WTC11 (cell line): Measurements from ENCODE around the gene SSB. TPM values are rescaled to one million over a fixed set of nuclear protein-coding genes. Genes with fewer than 3 reads are reported as not detected.

Experiments
- ATAC-seq: fragments of 200-7000 bp; cut with Tn5 transposase; 2 replicates; pipeline ENCODE4 v1.10.0; 2021; ENCODE audit warnings: mild to moderate bottlenecking, moderate library complexity
- CTCF ChIA-PET: fragments of 300-600 bp; sonication (Branson Sonifier 250); formaldehyde crosslinking; loops from one replicate; lab custom pipeline; 2021; ENCODE audit warnings: antibody characterized with exemption; lab: Charles Lee
- POLR2A ChIA-PET: fragments of 350-600 bp; sonication (Branson Sonifier 250); formaldehyde crosslinking; loops from one replicate; lab custom pipeline; 2021; ENCODE audit warnings: antibody characterized with exemption; lab: Charles Lee
- DNase-seq: peaks from one replicate; pipeline ENCODE4 v3.0.0; 2021; ENCODE audit warnings: low spot score
- H3K27ac Mint-ChIP-seq: 2 replicates; pipeline ENCODE4 v1.8.0; 2021; ENCODE audit warnings: mixed read lengths
- H3K27me3 Mint-ChIP-seq: 2 replicates; pipeline ENCODE4 v1.8.0; 2021; ENCODE audit warnings: low read depth, mild to moderate bottlenecking, moderate library complexity, mixed read lengths
- H3K36me3 Mint-ChIP-seq: 2 replicates; pipeline ENCODE4 v1.8.0; 2021; ENCODE audit warnings: mixed read lengths
- H3K4me1 Mint-ChIP-seq: 2 replicates; pipeline ENCODE4 v1.8.0; 2022; ENCODE audit warnings: mixed read lengths
- H3K4me3 Mint-ChIP-seq: 2 replicates; pipeline ENCODE4 v1.8.0; 2021; ENCODE audit warnings: mild to moderate bottlenecking, moderate library complexity, mixed read lengths
- H3K9me3 Mint-ChIP-seq: 2 replicates; pipeline ENCODE4 v1.8.0; 2021; ENCODE audit warnings: mixed read lengths
- AR ChIP-seq: fragments of 250-450 bp; sonication (Bioruptor Pico); IDR thresholded peaks from 2 replicates; pipeline ENCODE4 v1.9.0; 2021; ENCODE audit warnings: mild to moderate bottlenecking
- ESRRA ChIP-seq: sonication (generic); formaldehyde crosslinking; IDR thresholded peaks from 2 replicates; pipeline ENCODE4 v1.8.1; 2022; ENCODE audit warnings: mild to moderate bottlenecking, missing genetic modification reagents, borderline replicate concordance
- ETV6 ChIP-seq: sonication (generic); formaldehyde crosslinking; IDR thresholded peaks from 2 replicates; pipeline ENCODE4 v1.8.1; 2022; ENCODE audit warnings: mild to moderate bottlenecking, missing genetic modification reagents
- IRF1 ChIP-seq: sonication (generic); formaldehyde crosslinking; IDR thresholded peaks from 2 replicates; pipeline ENCODE4 v1.8.0; 2023; ENCODE audit warnings: missing genetic modification reagents
- MXD4 ChIP-seq: fragments of 250-450 bp; sonication (Bioruptor Pico); IDR thresholded peaks from 2 replicates; pipeline ENCODE4 v1.8.0; 2021; ENCODE audit warnings: mild to moderate bottlenecking, moderate library complexity, borderline replicate concordance
- NFATC4 ChIP-seq: fragments of 250-450 bp; sonication (Bioruptor Pico); IDR thresholded peaks from 2 replicates; pipeline ENCODE4 v1.9.0; 2021; ENCODE audit warnings: mild to moderate bottlenecking
- SMAD4 ChIP-seq: sonication (generic); formaldehyde crosslinking; IDR thresholded peaks from 2 replicates; pipeline ENCODE4 v1.8.0; 2022; ENCODE audit warnings: mild to moderate bottlenecking, missing genetic modification reagents
- TEAD1 ChIP-seq: sonication (generic); formaldehyde crosslinking; IDR thresholded peaks from 2 replicates; pipeline ENCODE4 v1.8.0; 2022; ENCODE audit warnings: mild to moderate bottlenecking, missing genetic modification reagents
- ZBTB21 ChIP-seq: sonication (generic); formaldehyde crosslinking; IDR thresholded peaks from 2 replicates; pipeline ENCODE4 v1.8.1; 2023; ENCODE audit warnings: mild to moderate bottlenecking, missing genetic modification reagents, borderline replicate concordance
- ZNF219 ChIP-seq: sonication (generic); formaldehyde crosslinking; IDR thresholded peaks from 2 replicates; pipeline ENCODE4 v1.8.0; 2023; ENCODE audit warnings: missing genetic modification reagents, mild to moderate bottlenecking, borderline replicate concordance
- ZNF317 ChIP-seq: sonication (generic); formaldehyde crosslinking; IDR thresholded peaks from 2 replicates; pipeline ENCODE4 v1.8.1; 2023; ENCODE audit warnings: low read depth, mild to moderate bottlenecking, moderate library complexity, missing genetic modification reagents, borderline replicate concordance
- total RNA-seq: library from RNA; stranded (reverse); gene quantifications from 3 replicates; pipeline ENCODE4 v1.2.3, GENCODE V29; 2021
- TF ChIP-seq, protein P1 (sequence below): sonication (generic); formaldehyde crosslinking; IDR thresholded peaks from 2 replicates; pipeline ENCODE4 v1.8.0; 2022; ENCODE audit warnings: missing genetic modification reagents
- TF ChIP-seq, protein P2 (sequence below): sonication (generic); formaldehyde crosslinking; conservative IDR thresholded peaks from 2 replicates; pipeline ENCODE4 v1.8.1; 2022; ENCODE audit warnings: mild to moderate bottlenecking, missing genetic modification reagents
- TF ChIP-seq, protein P3 (sequence below): sonication (generic); formaldehyde crosslinking; IDR thresholded peaks from 2 replicates; pipeline ENCODE4 v1.8.1; 2023; ENCODE audit warnings: mild to moderate bottlenecking, missing genetic modification reagents, moderate library complexity
- TF ChIP-seq, protein P4 (sequence below): sonication (generic); formaldehyde crosslinking; IDR thresholded peaks from 2 replicates; pipeline ENCODE4 v1.8.1; 2023; ENCODE audit warnings: mild to moderate bottlenecking, moderate library complexity, missing genetic modification reagents

SSB gene
- total RNA-seq, 1 experiment from 2014 or later = 235 TPM

GRCh38 chr2:169849710-169850109 is 51.0 kb downstream of the SSB start:
- Mint-ChIP-seq H3K4me1 (peaks cover 18% of the 10 kb centered on the region), H3K36me3 (peaks cover 16% of the 10 kb centered on the region)
- no peak for ATAC-seq
- TF ChIP-seq NFATC4 (CRISPR knock-in tag) = no peak
- no peak for TF ChIP-seq AR (CRISPR knock-in tag)
- TF ChIP-seq ZBTB21 (CRISPR knock-in tag) = no peak
- TF ChIP-seq, protein P1, sequence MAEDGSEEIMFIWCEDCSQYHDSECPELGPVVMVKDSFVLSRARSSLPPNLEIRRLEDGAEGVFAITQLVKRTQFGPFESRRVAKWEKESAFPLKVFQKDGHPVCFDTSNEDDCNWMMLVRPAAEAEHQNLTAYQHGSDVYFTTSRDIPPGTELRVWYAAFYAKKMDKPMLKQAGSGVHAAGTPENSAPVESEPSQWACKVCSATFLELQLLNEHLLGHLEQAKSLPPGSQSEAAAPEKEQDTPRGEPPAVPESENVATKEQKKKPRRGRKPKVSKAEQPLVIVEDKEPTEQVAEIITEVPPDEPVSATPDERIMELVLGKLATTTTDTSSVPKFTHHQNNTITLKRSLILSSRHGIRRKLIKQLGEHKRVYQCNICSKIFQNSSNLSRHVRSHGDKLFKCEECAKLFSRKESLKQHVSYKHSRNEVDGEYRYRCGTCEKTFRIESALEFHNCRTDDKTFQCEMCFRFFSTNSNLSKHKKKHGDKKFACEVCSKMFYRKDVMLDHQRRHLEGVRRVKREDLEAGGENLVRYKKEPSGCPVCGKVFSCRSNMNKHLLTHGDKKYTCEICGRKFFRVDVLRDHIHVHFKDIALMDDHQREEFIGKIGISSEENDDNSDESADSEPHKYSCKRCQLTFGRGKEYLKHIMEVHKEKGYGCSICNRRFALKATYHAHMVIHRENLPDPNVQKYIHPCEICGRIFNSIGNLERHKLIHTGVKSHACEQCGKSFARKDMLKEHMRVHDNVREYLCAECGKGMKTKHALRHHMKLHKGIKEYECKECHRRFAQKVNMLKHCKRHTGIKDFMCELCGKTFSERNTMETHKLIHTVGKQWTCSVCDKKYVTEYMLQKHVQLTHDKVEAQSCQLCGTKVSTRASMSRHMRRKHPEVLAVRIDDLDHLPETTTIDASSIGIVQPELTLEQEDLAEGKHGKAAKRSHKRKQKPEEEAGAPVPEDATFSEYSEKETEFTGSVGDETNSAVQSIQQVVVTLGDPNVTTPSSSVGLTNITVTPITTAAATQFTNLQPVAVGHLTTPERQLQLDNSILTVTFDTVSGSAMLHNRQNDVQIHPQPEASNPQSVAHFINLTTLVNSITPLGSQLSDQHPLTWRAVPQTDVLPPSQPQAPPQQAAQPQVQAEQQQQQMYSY (CRISPR knock-in tag) = no peak
- TF ChIP-seq, protein P2, sequence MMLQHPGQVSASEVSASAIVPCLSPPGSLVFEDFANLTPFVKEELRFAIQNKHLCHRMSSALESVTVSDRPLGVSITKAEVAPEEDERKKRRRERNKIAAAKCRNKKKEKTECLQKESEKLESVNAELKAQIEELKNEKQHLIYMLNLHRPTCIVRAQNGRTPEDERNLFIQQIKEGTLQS (CRISPR knock-in tag) = no peak
- TF ChIP-seq TEAD1 (CRISPR knock-in tag) = no peak
- no peak for TF ChIP-seq SMAD4 (CRISPR knock-in tag)
- TF ChIP-seq ESRRA (CRISPR knock-in tag) = no peak
- TF ChIP-seq, protein P3, sequence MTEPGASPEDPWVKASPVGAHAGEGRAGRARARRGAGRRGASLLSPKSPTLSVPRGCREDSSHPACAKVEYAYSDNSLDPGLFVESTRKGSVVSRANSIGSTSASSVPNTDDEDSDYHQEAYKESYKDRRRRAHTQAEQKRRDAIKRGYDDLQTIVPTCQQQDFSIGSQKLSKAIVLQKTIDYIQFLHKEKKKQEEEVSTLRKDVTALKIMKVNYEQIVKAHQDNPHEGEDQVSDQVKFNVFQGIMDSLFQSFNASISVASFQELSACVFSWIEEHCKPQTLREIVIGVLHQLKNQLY (CRISPR knock-in tag) = no peak
- TF ChIP-seq IRF1 (CRISPR knock-in tag) = no peak
- no peak for TF ChIP-seq ZNF219 (CRISPR knock-in tag)
- TF ChIP-seq ETV6 (CRISPR knock-in tag) = no peak
- no peak for TF ChIP-seq MXD4 (CRISPR knock-in tag)
- TF ChIP-seq ZNF317 (CRISPR knock-in tag) = no peak
- TF ChIP-seq, protein P4, sequence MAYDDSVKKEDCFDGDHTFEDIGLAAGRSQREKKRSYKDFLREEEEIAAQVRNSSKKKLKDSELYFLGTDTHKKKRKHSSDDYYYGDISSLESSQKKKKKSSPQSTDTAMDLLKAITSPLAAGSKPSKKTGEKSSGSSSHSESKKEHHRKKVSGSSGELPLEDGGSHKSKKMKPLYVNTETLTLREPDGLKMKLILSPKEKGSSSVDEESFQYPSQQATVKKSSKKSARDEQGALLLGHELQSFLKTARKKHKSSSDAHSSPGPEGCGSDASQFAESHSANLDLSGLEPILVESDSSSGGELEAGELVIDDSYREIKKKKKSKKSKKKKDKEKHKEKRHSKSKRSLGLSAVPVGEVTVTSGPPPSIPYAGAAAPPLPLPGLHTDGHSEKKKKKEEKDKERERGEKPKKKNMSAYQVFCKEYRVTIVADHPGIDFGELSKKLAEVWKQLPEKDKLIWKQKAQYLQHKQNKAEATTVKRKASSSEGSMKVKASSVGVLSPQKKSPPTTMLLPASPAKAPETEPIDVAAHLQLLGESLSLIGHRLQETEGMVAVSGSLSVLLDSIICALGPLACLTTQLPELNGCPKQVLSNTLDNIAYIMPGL = no peak
- TF ChIP-seq, all 79 proteins: peak for 0
- Mint-ChIP-seq H3K27me3 (no peaks in the 10 kb centered on the region), H3K4me3 (no peak overlapping the region), H3K27ac (peak overlapping the region; percentile 21; the same call in 1 of the 2 replicates), H3K9me3 (peaks cover 7% of the 10 kb centered on the region)
- no peak for DNase-seq
- ChIA-PET POLR2A (no interaction called here), CTCF (no interaction called here)
